ENCODE data around the gene TENT4A.

DNA sequence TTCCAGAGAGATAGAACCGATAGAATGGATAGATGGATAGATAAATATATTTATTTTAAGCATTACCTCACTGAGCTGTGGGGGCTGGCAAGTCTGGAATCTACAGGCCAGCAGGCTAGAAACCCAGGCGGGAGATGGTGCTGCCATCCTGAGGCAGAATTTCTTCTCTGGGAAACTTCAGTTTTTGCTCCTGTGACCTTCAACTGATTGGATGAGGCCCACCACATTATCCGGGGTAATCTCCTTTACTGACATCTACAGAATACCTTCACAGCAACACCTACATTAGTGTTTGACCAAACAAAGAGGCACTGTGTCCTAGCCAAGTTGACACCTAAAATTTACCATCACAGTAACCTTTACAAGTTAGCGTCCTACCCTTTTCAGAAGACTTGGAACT lies 29.2 kb upstream of the TENT4A start:
- TF ChIP-seq POLR2A (IDR thresholded peaks at IDR 0.05; ENCODE audit: low read depth): no peak
- TF ChIP-seq, protein P1, sequence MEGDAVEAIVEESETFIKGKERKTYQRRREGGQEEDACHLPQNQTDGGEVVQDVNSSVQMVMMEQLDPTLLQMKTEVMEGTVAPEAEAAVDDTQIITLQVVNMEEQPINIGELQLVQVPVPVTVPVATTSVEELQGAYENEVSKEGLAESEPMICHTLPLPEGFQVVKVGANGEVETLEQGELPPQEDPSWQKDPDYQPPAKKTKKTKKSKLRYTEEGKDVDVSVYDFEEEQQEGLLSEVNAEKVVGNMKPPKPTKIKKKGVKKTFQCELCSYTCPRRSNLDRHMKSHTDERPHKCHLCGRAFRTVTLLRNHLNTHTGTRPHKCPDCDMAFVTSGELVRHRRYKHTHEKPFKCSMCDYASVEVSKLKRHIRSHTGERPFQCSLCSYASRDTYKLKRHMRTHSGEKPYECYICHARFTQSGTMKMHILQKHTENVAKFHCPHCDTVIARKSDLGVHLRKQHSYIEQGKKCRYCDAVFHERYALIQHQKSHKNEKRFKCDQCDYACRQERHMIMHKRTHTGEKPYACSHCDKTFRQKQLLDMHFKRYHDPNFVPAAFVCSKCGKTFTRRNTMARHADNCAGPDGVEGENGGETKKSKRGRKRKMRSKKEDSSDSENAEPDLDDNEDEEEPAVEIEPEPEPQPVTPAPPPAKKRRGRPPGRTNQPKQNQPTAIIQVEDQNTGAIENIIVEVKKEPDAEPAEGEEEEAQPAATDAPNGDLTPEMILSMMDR (IDR thresholded peaks at IDR 0.05): no peak
- no peak for TF ChIP-seq POLR2AphosphoS5 (IDR thresholded peaks at IDR 0.05)
